Measurements from ENCODE around the gene UNC5C.

The UNC5C gene

DNA sequence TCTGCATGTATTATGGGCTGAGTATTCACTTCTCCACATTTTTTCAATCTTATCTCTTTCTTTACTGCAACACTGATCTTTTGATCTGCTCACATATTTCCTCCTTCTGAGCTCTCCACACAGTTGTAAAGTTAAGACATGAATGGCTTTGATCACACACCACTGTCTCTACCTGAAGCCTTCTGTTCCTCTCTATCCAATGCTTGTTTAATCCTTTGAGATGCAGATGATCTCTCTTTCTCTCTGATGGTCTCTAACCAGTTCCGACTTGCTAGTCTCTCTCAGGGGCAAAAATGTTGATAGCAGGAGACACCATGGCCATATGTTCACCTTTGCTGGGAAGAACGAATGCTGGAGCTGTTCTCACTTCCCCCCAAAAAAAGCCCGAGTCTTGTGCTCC lies 162.4 kb downstream of the UNC5C start:
- DNase-seq: no peak

DNA sequence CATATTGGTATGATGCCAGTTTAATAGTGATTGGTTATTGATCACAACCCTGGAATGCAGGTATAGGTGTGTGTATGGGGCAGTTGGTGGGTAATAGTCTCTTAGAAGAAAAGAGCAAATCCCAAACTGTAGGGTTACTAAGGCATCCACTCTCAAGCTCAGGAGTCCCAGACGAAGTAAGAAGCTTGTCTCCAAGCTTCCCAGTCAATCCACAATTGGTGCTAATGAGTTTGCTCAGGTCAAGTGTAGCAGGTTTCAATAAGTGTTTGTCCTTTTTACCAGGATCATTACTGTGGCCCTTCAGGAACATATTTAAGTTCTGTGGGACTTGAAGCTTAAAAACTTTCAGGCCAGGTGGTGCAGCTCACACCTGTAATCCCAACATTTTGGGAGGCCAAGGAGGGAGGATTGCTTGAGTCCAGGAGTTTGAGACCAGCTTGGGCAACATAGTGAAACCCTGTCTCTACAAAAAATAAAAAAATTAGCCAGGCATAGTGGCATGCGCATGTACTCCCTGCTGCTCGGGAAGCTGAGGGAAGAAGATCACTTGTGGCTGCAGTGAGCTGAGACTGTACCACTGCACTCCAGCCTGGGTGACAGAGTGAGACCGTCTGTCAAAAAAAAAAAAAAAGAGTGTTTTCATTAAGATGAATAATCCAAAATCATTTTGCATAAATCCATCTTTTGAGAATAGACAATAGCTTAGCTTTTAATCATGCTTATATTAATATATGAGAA lies 166.8 kb downstream of the UNC5C start:
- DNase-seq: no peak

DNA sequence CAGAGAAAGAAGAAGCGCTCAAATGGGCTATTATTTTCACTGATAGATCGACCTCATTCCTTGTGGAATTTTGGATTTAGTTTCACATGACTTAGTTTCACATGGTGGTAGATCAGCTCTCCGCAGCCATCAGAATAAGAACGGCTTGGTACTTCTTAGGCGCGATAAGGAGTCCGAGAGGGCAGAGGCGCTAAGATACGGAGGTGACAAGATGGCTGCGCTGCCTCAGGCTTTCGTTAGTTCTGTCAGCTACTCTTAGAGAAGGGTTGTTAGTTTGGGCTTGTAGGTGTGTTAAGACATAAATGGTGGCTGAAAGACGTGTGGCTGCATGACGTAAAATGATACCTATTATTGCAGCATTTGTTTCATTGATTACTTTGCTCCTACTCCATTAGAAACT lies 169.1 kb downstream of the UNC5C start:
- no peak for DNase-seq

DNA sequence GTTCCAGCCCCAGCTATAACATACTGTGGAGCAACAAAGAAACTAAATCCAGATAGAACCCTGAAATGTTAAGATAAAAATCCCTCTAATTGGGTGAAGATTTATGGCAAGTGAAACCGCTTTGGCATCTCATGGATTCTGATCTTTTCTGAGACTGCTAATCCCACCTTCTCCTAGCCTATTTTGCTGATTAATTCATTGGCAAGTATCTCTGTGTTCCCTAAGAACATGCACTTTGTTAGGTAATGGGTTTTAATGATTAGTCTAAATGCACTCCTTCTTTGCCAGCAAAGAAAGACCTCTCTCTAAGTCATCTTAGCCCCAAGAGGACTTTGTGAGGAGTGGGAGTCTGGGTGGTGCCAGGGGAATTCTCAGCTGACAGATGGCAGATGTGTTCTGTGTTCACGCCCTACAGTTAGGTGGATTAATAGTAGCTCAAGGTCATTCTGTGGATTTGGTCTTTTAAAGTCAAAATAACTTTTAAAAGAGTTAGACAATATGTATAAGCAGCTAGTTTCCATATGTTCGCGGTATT lies 171.3 kb downstream of the UNC5C start:
- no peak for DNase-seq

DNA sequence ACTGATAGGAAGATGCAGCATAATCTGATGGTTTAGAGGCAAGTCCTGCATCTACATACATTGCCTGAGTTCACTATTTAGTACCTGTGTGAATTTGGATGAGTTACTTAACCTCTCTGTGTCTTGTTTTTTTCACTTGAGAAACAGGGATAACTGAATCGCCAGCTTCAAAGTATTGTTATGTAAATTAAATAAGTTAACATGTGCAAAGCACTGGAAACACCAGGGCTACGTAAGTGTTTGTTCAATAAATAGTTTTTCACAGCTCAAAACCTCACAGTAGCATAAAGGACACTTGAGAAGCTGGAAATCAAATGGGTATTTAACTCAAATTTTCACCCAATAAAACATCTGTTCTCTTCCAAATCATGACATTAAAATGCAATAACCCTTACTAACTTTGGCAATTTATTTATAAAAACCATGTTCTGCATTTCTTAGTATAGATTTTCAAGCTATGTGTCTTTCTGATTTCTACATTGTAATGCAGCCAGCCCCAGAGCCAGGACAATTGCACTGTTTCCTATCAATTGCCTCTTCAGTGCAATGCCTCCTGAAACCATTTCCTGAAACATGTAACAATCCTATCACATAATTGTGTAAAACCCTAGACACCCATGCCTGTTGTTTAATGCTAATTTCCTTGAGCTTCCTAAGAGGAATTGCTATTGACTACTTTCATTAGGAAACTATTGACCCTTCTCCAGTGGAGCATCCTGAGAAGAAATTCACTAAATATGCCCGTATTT lies 177.1 kb downstream of the UNC5C start:
- no peak for DNase-seq

DNA sequence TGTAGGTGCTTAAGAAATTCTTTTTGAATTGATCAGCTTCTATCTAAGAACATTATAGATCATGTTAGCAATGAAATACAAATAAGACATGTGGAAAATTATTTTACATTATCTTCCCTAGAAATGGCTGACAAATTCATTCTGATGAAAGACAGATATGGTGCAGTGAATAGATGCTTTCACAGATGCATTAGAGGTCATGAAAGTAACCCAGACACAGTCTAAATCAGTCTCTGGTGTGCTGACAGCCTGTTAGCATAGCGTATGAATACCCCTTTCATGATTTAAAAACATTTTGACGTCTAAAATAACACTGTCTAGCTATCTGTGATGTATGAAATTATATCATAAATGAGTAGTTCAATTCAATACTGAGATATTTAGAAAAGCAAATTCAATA lies 180.9 kb downstream of the UNC5C start:
- no peak for DNase-seq

DNA sequence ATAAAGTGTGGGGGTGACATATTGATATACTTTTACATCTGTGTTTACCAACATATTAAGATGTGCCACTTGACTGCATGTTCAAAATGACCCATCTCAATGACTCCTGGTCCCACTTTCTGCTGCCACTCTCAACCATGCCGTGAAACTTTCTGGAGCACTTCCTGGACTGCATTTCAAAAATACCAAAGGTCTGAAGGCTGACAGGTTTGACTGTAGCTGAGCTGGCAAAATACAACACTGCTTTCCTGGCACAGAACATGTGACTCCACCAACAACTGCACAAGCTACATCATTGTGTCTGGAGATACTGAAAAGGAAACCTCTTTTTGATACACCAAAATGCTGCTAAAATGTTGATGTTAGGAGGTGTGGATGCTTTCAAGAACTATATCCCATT lies 184.8 kb downstream of the UNC5C start:
- DNase-seq: no peak

DNA sequence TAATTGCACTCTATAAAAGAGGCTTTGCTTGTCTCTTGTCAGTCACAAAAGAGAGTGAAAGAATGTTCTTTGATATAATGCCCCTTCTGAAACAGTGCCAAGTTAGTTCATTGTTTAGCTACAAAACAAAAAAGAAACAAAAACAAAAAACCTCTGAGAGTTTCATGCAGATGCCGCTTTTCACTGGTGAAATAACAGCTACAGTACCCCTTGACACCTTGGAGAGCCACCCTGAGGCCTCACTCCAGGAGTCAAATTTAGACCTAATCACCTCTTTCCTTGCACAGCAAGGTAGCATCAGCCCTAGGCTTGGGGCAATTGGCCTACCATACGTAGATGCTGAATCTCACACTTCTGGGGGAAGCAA lies 185.2 kb downstream of the UNC5C start:
- no peak for DNase-seq

DNA sequence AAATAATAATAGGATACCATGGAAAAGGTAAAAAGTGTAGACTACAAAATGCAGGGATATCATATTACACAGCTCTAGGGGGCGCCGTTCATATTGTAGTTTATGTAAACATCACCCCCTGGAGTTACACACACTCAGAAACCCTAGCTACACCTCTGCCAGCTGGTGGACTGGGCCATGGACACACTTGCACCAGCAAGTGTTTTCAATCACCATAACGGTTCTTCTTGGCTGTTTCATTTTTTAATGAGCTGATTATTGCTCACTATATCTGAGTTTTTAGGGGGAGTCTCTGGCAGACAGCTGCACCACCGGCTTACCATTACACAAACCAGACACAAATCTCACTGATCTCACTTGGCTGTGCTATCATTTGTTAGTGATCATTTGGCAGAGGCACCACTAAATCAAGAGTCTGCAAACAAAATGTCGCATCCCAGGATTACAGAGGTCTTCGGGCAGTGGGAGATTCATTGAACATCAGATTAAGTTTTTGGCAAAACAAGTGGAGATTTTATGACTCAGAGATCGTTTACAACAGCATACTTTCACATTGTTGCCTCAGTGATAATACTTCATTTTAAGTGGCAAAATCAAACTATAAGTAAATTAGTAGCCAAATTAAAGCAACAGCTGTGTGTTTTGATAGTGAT lies 185.7 kb downstream of the UNC5C start:
- no peak for DNase-seq

DNA sequence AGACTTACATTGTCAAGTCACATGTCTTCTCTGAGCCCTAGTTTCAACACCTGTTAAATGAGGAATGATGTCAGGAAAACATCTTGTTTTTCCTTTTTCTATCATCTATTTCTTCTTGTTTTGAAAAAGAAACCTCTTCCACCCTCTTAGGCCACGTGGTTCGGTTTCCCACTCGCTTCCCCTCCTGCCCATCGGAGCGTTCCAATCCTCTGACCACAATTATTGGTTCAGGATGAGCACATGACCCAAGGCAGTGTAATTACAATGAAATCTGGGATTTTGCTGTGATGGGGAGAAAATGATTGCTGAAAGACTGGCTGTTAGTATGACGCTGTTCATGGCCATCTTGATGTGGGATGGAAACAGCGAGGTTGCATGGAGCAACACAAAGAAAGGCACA lies 186.7 kb downstream of the UNC5C start:
- DNase-seq: no peak

DNA sequence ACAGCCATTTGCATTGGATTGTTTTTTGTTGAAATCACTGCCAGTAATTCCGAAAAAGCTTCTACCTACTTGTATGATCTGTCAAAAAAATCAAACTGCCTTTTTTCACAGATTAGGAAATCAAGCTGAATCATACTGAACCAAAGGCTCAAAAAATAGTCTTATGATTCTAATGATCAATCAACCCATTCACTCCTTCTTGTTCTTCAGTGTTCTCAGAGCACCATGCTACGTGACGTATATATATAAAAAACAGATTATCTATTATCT lies 187.1 kb downstream of the UNC5C start:
- DNase-seq: no peak

DNA sequence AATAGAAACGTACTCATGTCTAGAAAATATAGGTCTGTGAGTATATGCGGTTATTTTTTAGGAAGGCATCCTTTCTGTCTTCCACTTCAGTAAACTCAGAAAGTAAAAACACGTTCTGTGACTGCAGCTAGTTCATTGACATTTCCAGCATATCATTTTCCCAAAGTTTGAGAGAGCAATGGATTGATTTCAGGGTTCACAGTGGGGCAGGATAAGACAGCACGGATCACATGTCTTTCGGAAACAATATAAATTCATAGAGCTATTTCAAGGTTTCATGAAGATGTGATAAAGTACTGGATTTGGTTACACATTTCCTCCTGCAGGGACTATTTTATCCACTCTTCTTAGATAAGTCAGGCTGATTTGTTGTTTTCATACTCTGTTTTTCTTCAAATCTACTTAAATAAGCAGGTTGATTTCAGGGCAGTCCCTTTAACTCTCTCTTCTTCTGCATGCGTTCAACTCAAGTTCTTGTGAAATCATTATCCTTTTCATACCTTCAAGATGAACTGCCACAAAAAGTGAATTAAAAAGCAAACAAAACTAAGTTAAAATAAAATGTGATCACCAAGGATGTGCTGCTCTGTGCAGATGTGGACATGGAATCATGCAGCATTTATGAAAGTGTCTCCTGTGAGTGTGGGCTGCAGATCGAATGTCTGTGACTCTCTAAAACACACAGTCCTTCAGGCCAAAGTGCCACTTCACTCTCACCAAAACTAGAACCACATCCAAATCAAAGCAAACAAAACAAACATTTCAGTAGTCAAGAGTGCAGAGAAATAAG lies 187.7 kb downstream of the UNC5C start:
- DNase-seq: no peak

DNA sequence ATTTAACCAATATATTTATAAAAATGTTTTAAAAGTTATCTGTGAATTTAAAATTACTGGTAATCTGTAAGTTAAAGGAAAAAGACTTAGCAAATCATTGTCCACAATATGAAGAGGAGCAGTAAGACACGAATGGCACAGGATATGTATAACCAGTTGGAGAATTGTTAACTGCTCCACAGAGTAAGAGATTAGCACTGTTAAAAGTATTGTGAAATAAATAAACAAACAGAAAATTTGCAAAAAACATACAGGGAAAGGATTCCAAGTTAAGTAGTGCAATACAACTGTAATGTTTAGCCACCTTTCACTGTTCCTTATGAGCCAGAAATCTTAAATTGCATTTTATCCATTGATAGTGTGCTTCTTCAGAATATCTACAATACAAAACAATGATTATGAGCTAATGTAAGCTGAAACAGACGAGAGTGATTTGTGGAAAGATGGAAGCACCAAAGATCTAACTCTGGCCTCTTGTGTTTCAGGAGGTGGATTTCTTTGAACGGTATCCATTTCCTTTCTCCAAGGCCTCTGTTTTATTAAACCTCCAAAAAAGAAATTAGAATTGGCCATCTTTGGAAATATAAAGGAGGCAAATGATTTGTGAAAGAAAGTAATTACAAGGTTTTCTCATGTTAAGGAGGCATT lies 188.4 kb downstream of the UNC5C start:
- no peak for DNase-seq

DNA sequence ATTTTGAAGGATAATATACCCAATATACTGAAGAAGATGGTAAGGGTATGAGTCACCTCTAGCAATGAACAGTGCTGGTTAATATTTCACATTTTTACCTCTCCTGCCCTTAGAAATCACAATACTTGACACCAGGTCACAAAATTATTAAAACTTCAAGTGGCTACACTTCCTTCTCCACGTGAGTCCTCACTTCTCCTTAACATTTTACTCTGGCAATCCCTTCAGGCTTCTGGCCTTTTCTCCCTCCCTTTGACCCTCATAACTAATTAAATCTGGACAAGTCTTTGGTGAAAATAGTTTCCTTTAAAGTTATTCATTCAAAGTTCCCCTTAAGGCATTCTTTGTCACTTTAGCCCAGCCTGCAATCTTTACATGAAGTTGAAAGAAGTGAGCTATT lies 190.4 kb downstream of the UNC5C start:
- DNase-seq: no peak

DNA sequence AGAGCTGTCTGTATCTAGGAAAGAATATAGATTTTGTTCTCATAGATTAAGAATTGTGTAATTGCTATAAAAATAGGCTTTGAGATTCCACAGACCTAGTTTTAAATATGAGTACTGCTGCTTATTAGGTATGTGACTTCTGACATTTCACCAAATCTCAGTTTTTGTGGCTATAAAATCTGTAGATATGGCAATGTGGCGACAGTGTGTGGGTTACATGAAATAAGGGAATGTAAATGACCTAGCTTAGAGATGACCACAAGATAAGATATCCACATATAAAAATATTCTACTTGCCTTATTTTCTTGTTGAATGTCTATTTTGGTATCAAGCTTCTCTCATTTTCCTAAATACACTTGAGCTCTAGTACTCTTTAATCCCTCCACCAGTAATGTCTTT lies 193.8 kb downstream of the UNC5C start:
- no peak for DNase-seq

DNA sequence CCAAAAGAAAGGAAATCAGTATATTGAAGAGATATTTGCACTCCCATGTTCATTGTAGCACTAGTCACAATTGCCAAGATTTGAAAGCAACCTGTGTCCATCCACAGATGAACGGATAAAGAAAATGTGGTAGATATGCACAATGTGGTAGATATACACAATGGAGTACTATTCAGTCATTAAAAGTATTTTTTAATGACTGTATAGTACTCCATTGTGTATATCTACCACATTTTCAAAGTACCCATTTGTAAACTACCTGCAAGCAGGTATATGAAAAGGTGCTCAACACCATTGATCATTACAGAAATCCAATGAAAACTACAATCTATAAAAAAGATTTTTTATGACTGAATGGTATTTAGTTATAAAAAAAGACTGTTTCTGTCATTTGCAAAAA lies 200.4 kb downstream of the UNC5C start:
- no peak for DNase-seq

DNA sequence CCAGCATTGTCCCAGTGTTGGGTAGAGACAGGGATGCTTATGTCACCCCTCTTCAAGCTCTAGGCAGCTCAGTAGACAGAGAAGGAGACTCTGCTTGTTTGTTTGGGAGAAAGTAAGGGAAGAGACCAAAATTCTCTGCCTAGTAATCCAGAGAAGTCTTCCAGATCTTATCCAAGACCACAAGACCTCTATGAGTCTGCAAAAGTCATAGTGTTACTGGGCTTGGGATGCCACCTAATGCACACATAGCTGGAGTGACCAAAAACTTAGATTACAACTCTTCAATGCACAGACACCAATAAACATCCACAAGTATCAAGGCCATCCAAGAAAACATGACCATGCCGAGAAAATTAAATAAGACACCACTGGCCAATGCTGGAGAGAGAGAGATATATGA lies 205.5 kb downstream of the UNC5C start:
- no peak for DNase-seq

DNA sequence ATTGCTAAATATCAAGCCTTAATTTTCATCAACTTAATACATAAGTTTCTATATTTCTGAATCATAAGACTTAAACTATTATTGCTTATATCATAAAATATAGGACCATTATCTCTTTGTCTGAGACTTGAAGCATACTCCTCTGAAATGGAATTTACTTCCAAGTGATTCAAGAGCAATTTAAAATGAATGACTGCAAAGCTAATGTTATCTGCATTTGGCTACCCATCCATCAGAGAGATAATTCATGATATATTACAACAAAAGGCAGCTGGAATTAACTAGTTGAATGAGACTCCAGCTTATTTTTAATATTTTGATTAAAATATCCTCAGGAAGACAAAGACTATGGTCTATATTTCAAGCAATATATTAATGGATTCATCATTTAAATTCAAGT lies 208.6 kb downstream of the UNC5C start:
- DNase-seq: no peak

DNA sequence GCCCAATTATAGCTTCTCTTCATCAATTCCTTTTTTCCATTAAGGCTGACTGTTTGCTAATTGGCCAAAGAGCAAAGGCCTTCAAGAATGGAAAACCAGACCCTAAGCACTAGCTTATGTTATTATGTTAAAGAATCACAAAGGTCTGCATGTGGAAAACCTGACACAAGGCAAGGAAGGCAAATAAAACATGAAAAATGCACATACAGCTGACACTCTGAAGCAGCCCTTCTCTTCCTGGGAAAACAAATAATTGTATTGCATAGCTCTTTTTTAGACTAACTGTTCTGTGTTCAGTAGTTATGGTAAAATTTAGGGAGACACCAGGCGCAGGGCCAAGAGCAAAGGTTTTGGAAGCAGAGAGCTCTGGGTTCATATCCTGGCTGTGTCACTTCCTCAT lies 223.1 kb downstream of the UNC5C start:
- DNase-seq: no peak

DNA sequence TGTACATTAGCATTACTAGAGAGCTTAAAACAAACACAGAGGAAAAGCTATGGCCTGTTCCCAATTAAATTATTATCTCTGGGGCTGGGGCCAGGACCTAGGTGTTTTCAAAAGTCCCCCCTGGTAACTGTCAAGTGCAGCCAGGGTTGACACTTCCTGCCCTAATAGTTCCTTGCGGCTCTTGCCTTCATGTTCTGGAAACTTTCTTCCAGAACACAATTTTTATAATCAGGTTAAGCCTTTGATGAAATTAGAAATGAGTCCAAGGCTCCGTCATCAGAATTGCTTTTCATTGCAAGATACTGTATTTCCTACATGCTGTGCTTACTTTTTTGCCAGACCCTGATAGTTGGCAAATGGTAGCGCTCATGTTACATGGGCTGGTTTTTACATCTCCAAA lies 229.6 kb downstream of the UNC5C start:
- DNase-seq: no peak

DNA sequence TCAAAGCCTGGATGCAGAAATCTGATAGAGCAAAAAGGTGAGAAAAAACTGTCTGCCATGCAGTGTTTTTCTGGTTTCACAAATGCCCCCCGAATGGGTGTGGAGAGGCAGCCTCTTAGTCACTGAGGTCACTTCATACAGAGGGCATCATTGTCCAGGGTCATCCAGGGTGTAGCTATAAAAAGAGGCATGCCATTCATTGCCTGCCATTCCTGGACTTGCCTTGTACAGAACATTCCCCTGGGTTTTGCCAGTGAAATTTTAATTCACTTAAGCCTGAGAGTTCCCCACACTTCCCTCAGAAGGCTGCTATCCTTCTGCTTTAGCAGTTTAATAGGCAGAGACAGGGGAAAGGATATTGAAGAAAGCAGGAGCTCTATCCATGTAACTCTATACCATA lies 230.3 kb downstream of the UNC5C start:
- DNase-seq: no peak

DNA sequence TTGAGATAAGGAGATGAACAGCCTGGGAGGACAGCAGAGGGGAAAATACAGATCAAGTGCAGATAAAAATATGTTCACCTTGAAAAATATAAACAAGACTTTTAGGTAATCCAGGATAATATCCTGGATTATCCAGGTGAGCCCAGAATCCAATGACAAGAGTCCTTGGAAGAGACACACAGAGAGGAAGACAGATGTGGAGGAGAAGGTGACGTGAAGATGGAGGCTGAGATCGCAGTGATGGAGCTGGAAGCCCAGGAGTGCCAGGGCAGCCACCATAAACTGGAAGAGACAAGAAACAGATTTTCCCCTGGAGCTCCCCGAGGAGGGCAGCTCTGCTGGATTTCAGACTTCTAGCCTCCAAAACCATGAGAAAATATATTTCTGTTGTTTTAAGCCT lies 230.7 kb downstream of the UNC5C start:
- no peak for DNase-seq

Measured in SIG-M5 (cell line).